OCI-LY7 (cell line): ENCODE data around the gene OLFML3. TPM values are rescaled to one million over a fixed set of nuclear protein-coding genes. Genes with fewer than 3 reads are reported as not detected.
A peak's percentile ranks its signal among the peaks of the same experiment; 100 is the strongest.

Experiments
- BruUV-seq: library from RNA; stranded (reverse); fragments of 400-500 nt; replicated peaks from 2 replicates; lab custom pipeline; 2021; lab: Mats Ljungman, UMichigan
- CTCF ChIA-PET: fragments of 300-600 bp; sonication (Branson Sonifier 250); formaldehyde crosslinking; loops from one replicate; lab custom pipeline; 2022; ENCODE audit warnings: antibody characterized with exemption; ENCODE audit not compliant: unreplicated experiment; lab: Charles Lee
- POLR2A ChIA-PET: fragments of 300-600 bp; sonication (Branson Sonifier 250); formaldehyde crosslinking; loops from one replicate; lab custom pipeline; 2022; ENCODE audit warnings: antibody characterized with exemption; lab: Charles Lee
- DNase-seq: peaks from one replicate; pipeline ENCODE4 v3.0.0-alpha.2; 2015; ENCODE audit warnings: low spot score
- H2AFZ ChIP-seq: fragments of 200-600 bp; sonication (generic), shearing (Covaris generic); 2 replicates; pipeline ENCODE4 v1.6.1; 2014; ENCODE audit warnings: mild to moderate bottlenecking, antibody characterized with exemption, low read length, moderate library complexity
- H3K27ac ChIP-seq: fragments of 200-600 bp; sonication (generic); 2 replicates; pipeline ENCODE4 v1.5.1; 2014; ENCODE audit warnings: mixed run types, low read depth, mild to moderate bottlenecking, moderate library complexity, low read length, inconsistent platforms; ENCODE audit not compliant: poor library complexity, severe bottlenecking
- H3K36me3 ChIP-seq: fragments of 200-600 bp; sonication (generic); 2 replicates; pipeline ENCODE4 v1.6.1; 2014; ENCODE audit warnings: mild to moderate bottlenecking, antibody characterized with exemption, low read length, moderate library complexity, mixed read lengths; ENCODE audit not compliant: insufficient read depth
- H3K4me1 ChIP-seq: fragments of 200-600 bp; sonication (generic); 2 replicates; pipeline ENCODE4 v1.5.1; 2014; ENCODE audit warnings: mild to moderate bottlenecking, low read length; ENCODE audit not compliant: insufficient read depth, poor library complexity, severe bottlenecking
- H3K4me2 ChIP-seq: fragments of 200-600 bp; sonication (generic); 2 replicates; pipeline ENCODE4 v1.6.1; 2014; ENCODE audit warnings: mild to moderate bottlenecking, low read length
- H3K4me3 ChIP-seq: fragments of 200-600 bp; sonication (generic); 2 replicates; pipeline ENCODE4 v1.5.1; 2014; ENCODE audit warnings: mild to moderate bottlenecking, low read depth, low read length; ENCODE audit not compliant: poor library complexity, severe bottlenecking
- H3K79me2 ChIP-seq: fragments of 200-600 bp; sonication (generic); 2 replicates; pipeline ENCODE4 v1.6.1; 2016; ENCODE audit warnings: low read depth, mild to moderate bottlenecking, low read length, moderate library complexity, mixed read lengths; ENCODE audit not compliant: insufficient read depth
- H3K9me2 ChIP-seq: fragments of 200-600 bp; sonication (generic); 2 replicates; pipeline ENCODE4 v1.6.1; 2016; ENCODE audit warnings: mild to moderate bottlenecking, low read length, mixed read lengths; ENCODE audit not compliant: insufficient read depth
- H3K9me3 ChIP-seq: fragments of 200-600 bp; sonication (generic); 2 replicates; pipeline ENCODE4 v1.6.1; 2014; ENCODE audit warnings: mild to moderate bottlenecking, mixed run types, low read length, mixed read lengths
- H4K20me1 ChIP-seq: fragments of 200-600 bp; sonication (generic); 2 replicates; pipeline ENCODE4 v1.6.1; 2014; ENCODE audit warnings: mild to moderate bottlenecking, antibody characterized with exemption, low read length, moderate library complexity, mixed read lengths; ENCODE audit not compliant: insufficient read depth
- EZH2phosphoT487 ChIP-seq: fragments of 200-600 bp; sonication (generic); IDR thresholded peaks from 2 replicates; pipeline ENCODE4 v1.6.1; 2018; ENCODE audit warnings: low read depth, borderline replicate concordance, mild to moderate bottlenecking, mixed run types, antibody characterized with exemption, low read length, moderate library complexity, mixed read lengths
- intact Hi-C: fragments of 100-400 bp; cut with micrococcal nuclease; formaldehyde crosslinking; loops from one replicate; pipeline ENCODE4 v1.10.0; 2022; ENCODE audit not compliant: unreplicated experiment
- total RNA-seq, 2 experiments: library from RNA; depleted of rRNA in 1 of 2; stranded (reverse); fragments of >200 nt in 1 of 2; shearing (Covaris generic) in 1 of 2; gene quantifications; 2 replicates each; pipeline ENCODE4 v1.2.3, GENCODE V29; 2014 to 2022
- TF ChIP-seq, protein P1 (sequence below): fragments of 200-600 bp; sonication (generic); conservative IDR thresholded peaks from 2 replicates; pipeline ENCODE4 v1.5.1; 2014; ENCODE audit warnings: mild to moderate bottlenecking, antibody characterized with exemption, low read length, moderate library complexity, mixed read lengths

OLFML3 gene
- total RNA-seq, 2 experiments from 2014 or later, result 0.34 to 0.44 TPM

DNA sequence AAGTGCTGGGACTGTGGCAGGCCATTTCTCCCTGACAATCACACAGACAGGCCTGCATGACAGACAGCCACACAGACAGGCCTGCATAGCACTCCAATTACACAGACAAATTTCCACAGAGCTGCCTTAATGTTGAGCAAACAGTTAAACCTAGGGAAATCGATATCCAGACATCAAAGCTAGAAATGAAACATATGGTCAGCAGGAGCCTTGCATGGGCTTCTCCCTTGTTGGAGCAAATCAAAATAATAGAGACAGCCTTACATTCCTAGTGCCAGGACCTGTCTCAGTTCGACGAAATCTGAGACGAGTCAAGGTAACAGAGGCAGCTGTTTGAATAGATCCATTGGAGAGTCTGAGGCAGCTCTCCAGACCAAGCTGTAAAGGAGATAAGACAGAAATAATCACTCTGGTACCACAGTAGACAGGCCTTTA is 42.4 kb downstream of the OLFML3 start:
- Histone ChIP-seq H3K4me1 (peaks cover 4% of the 10 kb centered on the region), H3K79me2 (no peaks in the 10 kb centered on the region), H3K36me3 (no peaks in the 10 kb centered on the region), H3K27ac (no peak overlapping the region), H3K9me3 (no peaks in the 10 kb centered on the region), H3K4me3 (no peak overlapping the region), H4K20me1 (no peaks in the 10 kb centered on the region), H3K4me2 (no peak overlapping the region), H2AFZ (no peak overlapping the region), H3K9me2 (no peaks in the 10 kb centered on the region)
- intact Hi-C loops, result no loop called here
- ChIA-PET POLR2A (no interaction called here), CTCF (no interaction called here)
- TF ChIP-seq EZH2phosphoT487, result no peak
- TF ChIP-seq, protein P1, sequence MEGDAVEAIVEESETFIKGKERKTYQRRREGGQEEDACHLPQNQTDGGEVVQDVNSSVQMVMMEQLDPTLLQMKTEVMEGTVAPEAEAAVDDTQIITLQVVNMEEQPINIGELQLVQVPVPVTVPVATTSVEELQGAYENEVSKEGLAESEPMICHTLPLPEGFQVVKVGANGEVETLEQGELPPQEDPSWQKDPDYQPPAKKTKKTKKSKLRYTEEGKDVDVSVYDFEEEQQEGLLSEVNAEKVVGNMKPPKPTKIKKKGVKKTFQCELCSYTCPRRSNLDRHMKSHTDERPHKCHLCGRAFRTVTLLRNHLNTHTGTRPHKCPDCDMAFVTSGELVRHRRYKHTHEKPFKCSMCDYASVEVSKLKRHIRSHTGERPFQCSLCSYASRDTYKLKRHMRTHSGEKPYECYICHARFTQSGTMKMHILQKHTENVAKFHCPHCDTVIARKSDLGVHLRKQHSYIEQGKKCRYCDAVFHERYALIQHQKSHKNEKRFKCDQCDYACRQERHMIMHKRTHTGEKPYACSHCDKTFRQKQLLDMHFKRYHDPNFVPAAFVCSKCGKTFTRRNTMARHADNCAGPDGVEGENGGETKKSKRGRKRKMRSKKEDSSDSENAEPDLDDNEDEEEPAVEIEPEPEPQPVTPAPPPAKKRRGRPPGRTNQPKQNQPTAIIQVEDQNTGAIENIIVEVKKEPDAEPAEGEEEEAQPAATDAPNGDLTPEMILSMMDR, result no peak
- DNase-seq, result no peak
- BruUV-seq, result no TSS peak

DNA sequence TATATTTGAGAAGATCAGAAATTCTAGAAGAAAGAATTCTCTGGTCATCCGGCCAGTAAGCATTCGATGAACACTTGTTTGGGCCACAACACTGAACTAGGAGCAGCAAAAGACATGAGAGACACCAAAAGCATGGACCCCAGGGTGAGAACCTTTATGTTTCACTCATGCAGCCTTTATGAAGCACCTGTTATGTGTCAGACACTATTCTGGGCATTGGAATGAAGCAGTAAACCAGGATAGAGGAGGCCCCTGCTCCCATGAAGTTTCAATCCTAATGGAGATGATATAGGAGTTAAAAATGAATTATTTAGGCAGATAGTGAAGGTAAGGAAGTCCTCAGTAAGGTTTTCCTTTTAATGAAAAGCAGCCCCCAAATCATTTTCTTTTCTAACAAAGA is 43.6 kb downstream of the OLFML3 start:
- Histone ChIP-seq H3K9me3 (no peaks in the 10 kb centered on the region), H4K20me1 (no peaks in the 10 kb centered on the region), H3K79me2 (no peaks in the 10 kb centered on the region), H3K36me3 (no peaks in the 10 kb centered on the region), H3K9me2 (no peaks in the 10 kb centered on the region), H3K4me1 (peaks cover 4% of the 10 kb centered on the region), H3K4me2 (no peak overlapping the region), H3K4me3 (no peak overlapping the region), H3K27ac (no peak overlapping the region), H2AFZ (no peak overlapping the region)
- CTCF ChIA-PET, result no interaction called here
- DNase-seq, result no peak
- POLR2A ChIA-PET, result interaction anchor here (0.7 kb wide), 1 partner anchor 482 kb away, joined by 7 read pairs; no protein-coding TSS in a partner anchor
- no peak for TF ChIP-seq EZH2phosphoT487
- TF ChIP-seq, protein P1, result no peak
- intact Hi-C loops, result no loop called here
- no TSS peak for BruUV-seq

DNA sequence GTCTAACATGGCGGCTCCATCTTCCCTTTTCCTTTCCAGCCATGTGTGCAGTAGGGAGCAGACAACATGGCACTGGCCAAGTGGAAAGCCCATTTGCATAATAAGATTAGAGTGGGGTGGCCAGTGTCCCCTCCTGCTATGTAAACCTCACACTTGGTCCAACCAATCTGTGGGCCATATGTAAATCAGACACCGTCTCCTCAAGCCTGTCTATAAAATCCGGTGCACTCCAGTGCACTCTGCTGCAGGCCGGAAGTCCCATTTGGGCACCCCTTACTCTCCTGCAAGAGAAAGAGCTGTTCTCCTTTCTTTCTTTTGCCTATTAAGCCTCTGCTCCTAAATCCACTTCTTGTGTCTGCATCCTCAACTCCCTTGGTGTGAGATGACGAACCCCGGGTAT is 44.1 kb downstream of the OLFML3 start:
- no peaks in the 10 kb centered on the region for H3K36me3 ChIP-seq
- no peak overlapping the region for H2AFZ ChIP-seq
- intact Hi-C loops, result no loop called here
- H3K9me3 ChIP-seq, result no peaks in the 10 kb centered on the region
- H4K20me1 ChIP-seq, result no peaks in the 10 kb centered on the region
- no peak for TF ChIP-seq EZH2phosphoT487
- TF ChIP-seq, protein P1, result no peak
- no peaks in the 10 kb centered on the region for H3K79me2 ChIP-seq
- CTCF ChIA-PET, result no interaction called here
- no TSS peak for BruUV-seq
- DNase-seq, result peak; percentile 18
- no peak overlapping the region for H3K4me3 ChIP-seq
- no peak overlapping the region for H3K27ac ChIP-seq
- H3K4me1 ChIP-seq, result peaks cover 4% of the 10 kb centered on the region
- no peaks in the 10 kb centered on the region for H3K9me2 ChIP-seq
- POLR2A ChIA-PET, result interaction anchor here (0.6 to 0.7 kb wide), 2 partner anchors 59 to 482 kb away, joined by 5 to 7 read pairs; no protein-coding TSS in a partner anchor
- no peak overlapping the region for H3K4me2 ChIP-seq
